GM12878 (cell line): ENCODE data around the gene ACVR1.

ENCODE experiments used
- BHLHE40 ChIP-seq, 2 experiments: fragments of 450-650 bp in 1 of 2; IDR thresholded peaks; 2 replicates each; pipeline ENCODE4 v1.6.1; 2011 to 2017; ENCODE audit warnings: low read depth in 2 of 2, borderline replicate concordance in 1 of 2, improper control_type of control experiment in 1 of 2, low read length in 1 of 2, mild to moderate bottlenecking in 1 of 2
- CEBPB ChIP-seq, 2 experiments: fragments of 150-350 bp in 1 of 2; IDR thresholded peaks; 2 replicates each; pipeline ENCODE4 v1.6.1; 2012 to 2014; ENCODE audit warnings: low read depth in 2 of 2, low read length in 2 of 2, borderline replicate concordance in 1 of 2, inconsistent platforms in 1 of 2
- JUNB ChIP-seq: IDR thresholded peaks from 2 replicates; pipeline ENCODE4 v1.6.1; 2016; ENCODE audit warnings: antibody characterized with exemption, mild to moderate bottlenecking
- NRF1 ChIP-seq: conservative IDR thresholded peaks from 2 replicates; pipeline ENCODE4 v1.6.1; 2011; ENCODE audit warnings: mild to moderate bottlenecking, low read depth, low read length, improper control_type of control experiment
- POLR2A ChIP-seq: IDR thresholded peaks from 2 replicates; pipeline ENCODE4 v1.6.1; 2011; ENCODE audit warnings: low read depth, mild to moderate bottlenecking, low read length
- POLR2AphosphoS5 ChIP-seq: IDR thresholded peaks from 2 replicates; pipeline ENCODE4 v1.6.1; 2011; ENCODE audit warnings: mild to moderate bottlenecking, low read length, inconsistent platforms
- SP1 ChIP-seq: IDR thresholded peaks from one replicate; pipeline ENCODE4 v1.6.1; 2011; ENCODE audit warnings: low read depth, low read length
- SRF ChIP-seq, 2 experiments: IDR thresholded peaks; 2 replicates each; pipeline ENCODE4 v1.6.1; 2011; ENCODE audit warnings: low read depth in 2 of 2, low read length in 2 of 2, mild to moderate bottlenecking in 1 of 2, moderate library complexity in 1 of 2
- TAF1 ChIP-seq: IDR thresholded peaks from 2 replicates; pipeline ENCODE4 v1.6.1; 2011; ENCODE audit warnings: mild to moderate bottlenecking, low read depth, low read length, borderline replicate concordance
- TCF12 ChIP-seq: IDR thresholded peaks from 2 replicates; pipeline ENCODE4 v1.6.1; 2011; ENCODE audit warnings: low read depth, mild to moderate bottlenecking, low read length
- YY1 ChIP-seq: IDR thresholded peaks from 2 replicates; pipeline ENCODE4 v1.6.1; 2011; ENCODE audit warnings: low read depth, mild to moderate bottlenecking, low read length
- TF ChIP-seq, protein P1 (sequence below): fragments of 450-650 bp; IDR thresholded peaks from 2 replicates; pipeline ENCODE4 v1.6.1; 2017; ENCODE audit warnings: mild to moderate bottlenecking

DNA sequence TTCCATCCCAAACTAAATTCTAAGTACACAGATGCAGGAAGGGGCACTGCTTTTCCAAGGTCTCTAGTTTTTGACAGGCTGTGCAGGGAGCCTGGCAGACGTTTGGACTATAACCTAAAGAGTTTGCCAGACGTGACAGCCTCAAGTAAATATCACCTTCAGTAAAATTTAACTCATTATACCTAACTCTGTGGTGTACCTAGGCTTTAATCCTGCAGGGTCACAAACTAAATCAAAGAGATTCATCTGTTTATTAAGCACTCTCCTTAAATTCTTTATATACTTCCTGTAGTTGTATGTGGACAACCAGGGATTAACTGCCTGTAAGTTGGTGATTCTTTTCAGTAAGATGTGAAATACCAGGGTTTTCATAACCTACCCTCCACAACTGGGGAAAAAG, 92.9 kb downstream of the ACVR1 start:
- TF ChIP-seq POLR2AphosphoS5, result no peak
- no peak for TF ChIP-seq JUNB
- no peak for TF ChIP-seq BHLHE40 (IDR thresholded peaks at IDR 0.05; ENCODE audit: borderline replicate concordance in 1 of 2, low read depth in 2 of 2, low read length in 1 of 2)
- no peak for TF ChIP-seq NRF1
- no peak for TF ChIP-seq SP1
- no peak for TF ChIP-seq TAF1
- no peak for TF ChIP-seq POLR2A
- TF ChIP-seq CEBPB (IDR thresholded peaks at IDR 0.05; ENCODE audit: borderline replicate concordance in 1 of 2, low read depth in 2 of 2, low read length in 2 of 2), result no peak
- TF ChIP-seq, protein P1, sequence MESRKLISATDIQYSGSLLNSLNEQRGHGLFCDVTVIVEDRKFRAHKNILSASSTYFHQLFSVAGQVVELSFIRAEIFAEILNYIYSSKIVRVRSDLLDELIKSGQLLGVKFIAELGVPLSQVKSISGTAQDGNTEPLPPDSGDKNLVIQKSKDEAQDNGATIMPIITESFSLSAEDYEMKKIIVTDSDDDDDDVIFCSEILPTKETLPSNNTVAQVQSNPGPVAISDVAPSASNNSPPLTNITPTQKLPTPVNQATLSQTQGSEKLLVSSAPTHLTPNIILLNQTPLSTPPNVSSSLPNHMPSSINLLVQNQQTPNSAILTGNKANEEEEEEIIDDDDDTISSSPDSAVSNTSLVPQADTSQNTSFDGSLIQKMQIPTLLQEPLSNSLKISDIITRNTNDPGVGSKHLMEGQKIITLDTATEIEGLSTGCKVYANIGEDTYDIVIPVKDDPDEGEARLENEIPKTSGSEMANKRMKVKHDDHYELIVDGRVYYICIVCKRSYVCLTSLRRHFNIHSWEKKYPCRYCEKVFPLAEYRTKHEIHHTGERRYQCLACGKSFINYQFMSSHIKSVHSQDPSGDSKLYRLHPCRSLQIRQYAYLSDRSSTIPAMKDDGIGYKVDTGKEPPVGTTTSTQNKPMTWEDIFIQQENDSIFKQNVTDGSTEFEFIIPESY, result no peak
- no peak for TF ChIP-seq YY1
- TF ChIP-seq TCF12, result no peak
- TF ChIP-seq SRF (IDR thresholded peaks at IDR 0.05; ENCODE audit: low read depth in 2 of 2, low read length in 2 of 2), result no peak
